ENCODE measurements around the gene DDX42.
"Not testable (repeated sequence)": the region's sequence is repeated elsewhere in the genome, so short reads cannot be mapped to it uniquely, and the experiment has no call there.

DDX42 gene

DNA sequence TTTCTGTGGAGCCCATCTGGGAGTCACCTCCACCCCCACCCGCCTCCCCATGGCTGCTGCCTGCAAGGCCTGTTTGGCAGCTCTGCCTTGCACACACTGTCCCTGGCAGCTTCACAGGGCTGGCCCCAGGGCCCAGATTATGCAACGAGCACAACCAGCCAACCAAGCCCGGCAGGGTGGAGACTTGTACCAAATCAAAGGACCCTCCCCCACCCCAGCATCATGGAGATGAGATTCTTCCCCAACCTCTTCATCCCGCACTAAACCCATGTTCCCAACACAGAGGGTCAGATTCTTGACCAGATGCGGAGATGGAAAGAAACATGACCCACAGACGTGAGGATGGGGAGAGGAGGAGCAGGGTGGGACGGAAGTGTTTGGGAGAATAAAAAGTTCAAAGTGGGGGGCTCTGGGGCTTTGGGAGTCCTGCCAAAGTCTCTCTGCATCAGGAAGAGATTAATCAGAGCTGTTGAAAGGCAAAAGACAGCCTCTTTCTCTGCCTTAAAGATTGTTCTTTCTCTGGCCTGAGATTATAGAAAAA lies 64.7 kb downstream of the DDX42 start:
- Histone ChIP-seq H3K4me1 (ENCODE audit: control insufficient read depth, insufficient read depth, low read length, unreplicated experiment) (peaks cover 39% of the 10 kb centered on the region), H3K4me3 (ENCODE audit: low read depth, low read length) (peak overlapping the region; percentile 53), H3K79me2 (ENCODE audit: control insufficient read depth, insufficient read depth, low read length, unreplicated experiment) (peaks cover 50% of the 10 kb centered on the region), H3K27me3 (ENCODE audit: insufficient read depth, low read length) (no peaks in the 10 kb centered on the region), H3K36me3 (ENCODE audit: insufficient read depth, low read length) (peaks cover 3% of the 10 kb centered on the region; the same call in 1 of the 2 replicates), H3K27ac (ENCODE audit: low read depth, low read length) (peak overlapping the region; percentile 77), H2AFZ (ENCODE audit: low read length, unreplicated experiment) (no peak overlapping the region)

GRCh38 chr17:63840591-63841349 lies 66.8 kb downstream of the DDX42 start:
- Histone ChIP-seq H3K27me3 (ENCODE audit: insufficient read depth, low read length) (no peaks in the 10 kb centered on the region), H3K4me3 (ENCODE audit: low read depth, low read length) (peak overlapping the region; percentile 85), H3K4me1 (ENCODE audit: control insufficient read depth, insufficient read depth, low read length, unreplicated experiment) (peaks cover 47% of the 10 kb centered on the region), H3K79me2 (ENCODE audit: control insufficient read depth, insufficient read depth, low read length, unreplicated experiment) (peaks cover 50% of the 10 kb centered on the region), H3K27ac (ENCODE audit: low read depth, low read length) (peak overlapping the region; percentile 77), H3K36me3 (ENCODE audit: insufficient read depth, low read length) (no peaks in the 10 kb centered on the region), H2AFZ (ENCODE audit: low read length, unreplicated experiment) (no peak overlapping the region)

DNA sequence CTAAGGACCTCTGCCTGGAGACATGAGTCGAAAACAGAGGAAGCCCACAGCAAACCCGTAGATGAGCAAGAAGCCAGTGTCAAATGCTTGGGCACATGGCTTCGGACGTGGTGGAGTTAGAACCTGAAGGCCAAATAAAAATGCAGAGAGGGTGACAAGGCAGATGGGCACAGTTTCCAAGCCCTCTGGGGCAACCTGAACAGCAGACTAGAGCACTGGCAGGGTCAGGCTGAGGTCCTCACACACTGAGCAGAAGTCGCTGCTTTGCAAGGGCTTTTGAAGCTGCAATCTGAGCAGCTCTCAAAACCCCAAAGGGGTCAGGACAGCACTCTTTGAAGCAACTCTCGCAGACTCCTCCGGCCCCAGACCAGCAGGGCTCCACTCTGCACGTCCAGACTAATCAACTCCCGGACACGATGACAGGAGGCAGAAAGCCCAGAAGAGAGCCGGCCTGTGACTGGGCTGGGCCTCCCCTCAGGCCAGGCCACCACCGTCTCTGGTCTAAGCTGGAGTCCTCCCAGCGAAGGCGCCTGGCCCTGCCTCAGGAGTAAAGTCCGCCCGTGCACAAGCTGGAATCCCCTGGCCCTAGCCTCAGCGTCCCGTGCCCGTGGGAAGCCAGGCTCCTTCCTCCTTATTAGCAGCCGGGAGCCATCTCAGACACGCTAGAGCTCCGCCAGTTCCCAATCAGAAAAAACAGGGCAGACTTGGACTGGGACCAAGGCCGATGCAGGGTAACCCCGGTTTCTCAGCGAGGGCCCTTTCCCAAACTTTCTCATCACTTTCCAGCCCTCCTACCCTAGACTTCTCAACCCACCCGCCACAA lies 67.6 kb downstream of the DDX42 start:
- Histone ChIP-seq H3K79me2 (ENCODE audit: control insufficient read depth, insufficient read depth, low read length, unreplicated experiment) (peaks cover 48% of the 10 kb centered on the region), H3K4me3 (ENCODE audit: low read depth, low read length) (peak overlapping the region; percentile 85), H2AFZ (ENCODE audit: low read length, unreplicated experiment) (peak overlapping the region; percentile 31), H3K36me3 (ENCODE audit: insufficient read depth, low read length) (no peaks in the 10 kb centered on the region), H3K4me1 (ENCODE audit: control insufficient read depth, insufficient read depth, low read length, unreplicated experiment) (peaks cover 47% of the 10 kb centered on the region), H3K27ac (ENCODE audit: low read depth, low read length) (peak overlapping the region; percentile 77), H3K27me3 (ENCODE audit: insufficient read depth, low read length) (no peaks in the 10 kb centered on the region)

GRCh38 chr17:63842173-63842539 lies 68.2 kb downstream of the DDX42 start:
- peak overlapping the region; percentile 85 for H3K4me3 ChIP-seq (ENCODE audit: low read depth, low read length)
- H2AFZ ChIP-seq (ENCODE audit: low read length, unreplicated experiment), result peak overlapping the region; percentile 31
- peaks cover 47% of the 10 kb centered on the region for H3K4me1 ChIP-seq (ENCODE audit: control insufficient read depth, insufficient read depth, low read length, unreplicated experiment)
- H3K27me3 ChIP-seq (ENCODE audit: insufficient read depth, low read length), result no peaks in the 10 kb centered on the region
- peaks cover 43% of the 10 kb centered on the region for H3K79me2 ChIP-seq (ENCODE audit: control insufficient read depth, insufficient read depth, low read length, unreplicated experiment)
- H3K36me3 ChIP-seq (ENCODE audit: insufficient read depth, low read length), result no peaks in the 10 kb centered on the region
- H3K27ac ChIP-seq (ENCODE audit: low read depth, low read length), result peak overlapping the region; percentile 77

DNA sequence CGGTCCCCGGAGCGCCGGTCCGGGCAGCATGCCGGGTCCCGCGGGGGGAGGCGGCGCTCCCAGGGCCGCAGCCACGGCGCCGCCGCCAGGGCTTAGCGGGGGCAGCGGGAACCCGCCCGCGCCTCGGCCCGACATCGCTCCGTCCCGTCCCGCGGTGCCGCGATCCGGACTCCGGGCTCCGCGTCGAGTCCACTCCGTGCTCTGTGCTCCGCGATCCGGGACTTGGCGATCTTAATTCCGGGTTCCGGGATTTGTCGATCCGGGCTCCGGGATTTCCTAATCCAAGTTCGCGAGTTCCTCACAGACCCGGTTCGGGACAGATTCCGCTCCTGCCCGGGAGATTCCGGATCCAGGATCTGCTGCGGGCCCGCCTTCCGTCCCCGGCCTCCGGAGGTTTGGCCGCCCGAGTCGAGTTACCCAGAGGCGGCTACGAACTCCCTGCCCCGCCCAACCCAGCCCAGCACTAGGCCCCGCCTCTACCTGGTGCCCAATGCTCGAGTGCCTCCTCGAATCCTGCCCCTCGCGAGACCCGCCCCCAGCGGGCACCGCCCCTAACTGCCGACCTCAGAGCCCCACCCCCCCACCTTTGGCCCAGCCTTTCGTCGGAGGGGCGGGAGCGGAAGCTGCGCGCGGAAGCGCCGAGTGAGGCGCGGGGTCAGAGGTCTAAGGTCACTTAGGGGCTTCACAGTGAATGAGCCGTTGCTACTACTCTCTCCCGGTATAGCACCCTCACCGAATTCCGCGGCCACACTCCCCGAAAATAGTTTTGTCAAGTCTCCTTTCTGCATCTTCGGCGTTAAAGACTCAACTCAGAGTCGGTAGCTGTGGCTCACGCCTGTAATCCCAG lies 68.8 kb downstream of the DDX42 start, which contains the start of gene SMARCD2:
SMARCD2 (minus strand) TSS at position 146 of the 847 bp plus-strand sequence; CDS start at position 135, 11 bp downstream.
- peak within 1 kb of the TSS; percentile 85 for H3K4me3 ChIP-seq (ENCODE audit: low read depth, low read length)
- H2AFZ ChIP-seq (ENCODE audit: low read length, unreplicated experiment), result peak within 1 kb of the TSS; percentile 57
- peaks cover 37% of the 10 kb centered on the region for H3K79me2 ChIP-seq (ENCODE audit: control insufficient read depth, insufficient read depth, low read length, unreplicated experiment)
- peaks cover 46% of the 10 kb centered on the region for H3K4me1 ChIP-seq (ENCODE audit: control insufficient read depth, insufficient read depth, low read length, unreplicated experiment)
- no peaks in the 10 kb centered on the region for H3K36me3 ChIP-seq (ENCODE audit: insufficient read depth, low read length)
- H3K27ac ChIP-seq (ENCODE audit: low read depth, low read length), result peak within 1 kb of the TSS; percentile 77
- H3K27me3 ChIP-seq (ENCODE audit: insufficient read depth, low read length), result no peaks in the 10 kb centered on the region

GRCh38 chr17:63843387-63843888 lies 69.5 kb downstream of the DDX42 start:
- not testable (repeated sequence) for H3K27me3 ChIP-seq (ENCODE audit: insufficient read depth, low read length); H3K36me3 ChIP-seq (ENCODE audit: insufficient read depth, low read length)
- Histone ChIP-seq H3K79me2 (ENCODE audit: control insufficient read depth, insufficient read depth, low read length, unreplicated experiment) (peaks cover 30% of the 10 kb centered on the region), H3K4me1 (ENCODE audit: control insufficient read depth, insufficient read depth, low read length, unreplicated experiment) (peaks cover 40% of the 10 kb centered on the region), H3K27ac (ENCODE audit: low read depth, low read length) (peak overlapping the region; percentile 75), H3K4me3 (ENCODE audit: low read depth, low read length) (peak overlapping the region; percentile 85), H2AFZ (ENCODE audit: low read length, unreplicated experiment) (peak overlapping the region; percentile 57)

GRCh38 chr17:63843910-63844677 lies 70.1 kb downstream of the DDX42 start:
- Histone ChIP-seq H3K79me2 (ENCODE audit: control insufficient read depth, insufficient read depth, low read length, unreplicated experiment) (peaks cover 30% of the 10 kb centered on the region), H3K36me3 (ENCODE audit: insufficient read depth, low read length) (no peaks in the 10 kb centered on the region), H2AFZ (ENCODE audit: low read length, unreplicated experiment) (peak overlapping the region; percentile 46), H3K4me3 (ENCODE audit: low read depth, low read length) (peak overlapping the region; percentile 85), H3K27me3 (ENCODE audit: insufficient read depth, low read length) (no peaks in the 10 kb centered on the region), H3K27ac (ENCODE audit: low read depth, low read length) (peak overlapping the region; percentile 75), H3K4me1 (ENCODE audit: control insufficient read depth, insufficient read depth, low read length, unreplicated experiment) (peaks cover 33% of the 10 kb centered on the region)

GRCh38 chr17:63845509-63845908 lies 71.5 kb downstream of the DDX42 start:
- H3K27me3 ChIP-seq (ENCODE audit: insufficient read depth, low read length), result no peaks in the 10 kb centered on the region
- H3K4me3 ChIP-seq (ENCODE audit: low read depth, low read length), result no peak overlapping the region
- H3K36me3 ChIP-seq (ENCODE audit: insufficient read depth, low read length), result no peaks in the 10 kb centered on the region
- H3K27ac ChIP-seq (ENCODE audit: low read depth, low read length), result no peak overlapping the region
- H2AFZ ChIP-seq (ENCODE audit: low read length, unreplicated experiment), result no peak overlapping the region
- peaks cover 18% of the 10 kb centered on the region for H3K79me2 ChIP-seq (ENCODE audit: control insufficient read depth, insufficient read depth, low read length, unreplicated experiment)
- H3K4me1 ChIP-seq (ENCODE audit: control insufficient read depth, insufficient read depth, low read length, unreplicated experiment), result peaks cover 19% of the 10 kb centered on the region

GRCh38 chr17:63847525-63848249 lies 73.7 kb downstream of the DDX42 start:
- Histone ChIP-seq H2AFZ (ENCODE audit: low read length, unreplicated experiment) (no peak overlapping the region), H3K4me3 (ENCODE audit: low read depth, low read length) (no peak overlapping the region), H3K4me1 (ENCODE audit: control insufficient read depth, insufficient read depth, low read length, unreplicated experiment) (peaks cover 10% of the 10 kb centered on the region), H3K27me3 (ENCODE audit: insufficient read depth, low read length) (no peaks in the 10 kb centered on the region), H3K79me2 (ENCODE audit: control insufficient read depth, insufficient read depth, low read length, unreplicated experiment) (no peaks in the 10 kb centered on the region), H3K27ac (ENCODE audit: low read depth, low read length) (no peak overlapping the region), H3K36me3 (ENCODE audit: insufficient read depth, low read length) (no peaks in the 10 kb centered on the region)
